ENCODE results near the gene PCDHGA2. TPM values are rescaled to one million over a fixed set of nuclear protein-coding genes. Genes with fewer than 3 reads are reported as not detected.
A peak's percentile ranks its signal among the peaks of the same experiment; 100 is the strongest.

PCDHGA2 gene
- total RNA-seq, 1 experiment from 2014 or later: 0.96 TPM

DNA sequence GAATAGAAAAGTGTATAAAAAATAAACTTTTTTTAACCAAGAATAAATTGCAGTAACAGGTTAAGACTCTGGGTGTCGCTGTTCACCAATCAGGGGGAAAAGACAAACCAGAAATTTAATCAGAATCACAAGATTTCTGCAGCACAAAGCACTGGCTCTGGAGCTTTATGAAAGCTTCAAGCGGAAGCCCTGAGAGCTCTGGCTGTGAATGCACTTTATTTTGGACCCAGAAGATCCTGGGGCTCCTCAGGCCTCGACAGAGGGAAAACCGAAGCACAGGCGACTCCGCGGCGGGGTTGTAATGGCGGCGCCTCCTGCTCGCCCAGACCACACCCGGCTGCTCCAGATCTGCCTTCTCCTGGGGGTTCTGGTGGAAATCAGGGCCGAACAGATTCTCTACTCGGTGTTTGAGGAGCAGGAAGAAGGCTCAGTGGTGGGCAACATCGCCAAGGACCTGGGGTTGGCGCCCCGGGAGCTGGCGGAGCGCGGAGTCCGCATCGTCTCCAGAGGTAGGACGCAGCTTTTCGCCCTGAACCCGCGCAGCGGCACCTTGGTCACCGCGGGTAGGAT is 16.4 kb downstream of the PCDHGA2 start, which contains the start of gene PCDHGA4:
Gene PCDHGA4, plus strand, starts transcription at position 122 of the 570 bp plus-strand sequence. Its CDS starts 87 bp downstream, at position 209.
- POLR2A ChIA-PET: no interaction called here
- peaks cover 54% of the 10 kb centered on the region for H3K9me3 Mint-ChIP-seq
- H3K27me3 Mint-ChIP-seq (ENCODE audit: low read depth): peaks cover 8% of the 10 kb centered on the region
- TF ChIP-seq GTF2I (CRISPR knock-in tag; conservative IDR thresholded peaks at IDR 0.05) (no peak), TEAD1 (CRISPR knock-in tag; IDR thresholded peaks at IDR 0.05) (no peak), KAT7 (CRISPR knock-in tag; IDR thresholded peaks at IDR 0.05; ENCODE audit: borderline replicate concordance) (no peak)
- TF ChIP-seq, protein P1, sequence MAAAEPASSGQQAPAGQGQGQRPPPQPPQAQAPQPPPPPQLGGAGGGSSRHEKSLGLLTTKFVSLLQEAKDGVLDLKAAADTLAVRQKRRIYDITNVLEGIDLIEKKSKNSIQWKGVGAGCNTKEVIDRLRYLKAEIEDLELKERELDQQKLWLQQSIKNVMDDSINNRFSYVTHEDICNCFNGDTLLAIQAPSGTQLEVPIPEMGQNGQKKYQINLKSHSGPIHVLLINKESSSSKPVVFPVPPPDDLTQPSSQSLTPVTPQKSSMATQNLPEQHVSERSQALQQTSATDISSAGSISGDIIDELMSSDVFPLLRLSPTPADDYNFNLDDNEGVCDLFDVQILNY (CRISPR knock-in tag; IDR thresholded peaks at IDR 0.05): no peak
- TF ChIP-seq, protein P2, sequence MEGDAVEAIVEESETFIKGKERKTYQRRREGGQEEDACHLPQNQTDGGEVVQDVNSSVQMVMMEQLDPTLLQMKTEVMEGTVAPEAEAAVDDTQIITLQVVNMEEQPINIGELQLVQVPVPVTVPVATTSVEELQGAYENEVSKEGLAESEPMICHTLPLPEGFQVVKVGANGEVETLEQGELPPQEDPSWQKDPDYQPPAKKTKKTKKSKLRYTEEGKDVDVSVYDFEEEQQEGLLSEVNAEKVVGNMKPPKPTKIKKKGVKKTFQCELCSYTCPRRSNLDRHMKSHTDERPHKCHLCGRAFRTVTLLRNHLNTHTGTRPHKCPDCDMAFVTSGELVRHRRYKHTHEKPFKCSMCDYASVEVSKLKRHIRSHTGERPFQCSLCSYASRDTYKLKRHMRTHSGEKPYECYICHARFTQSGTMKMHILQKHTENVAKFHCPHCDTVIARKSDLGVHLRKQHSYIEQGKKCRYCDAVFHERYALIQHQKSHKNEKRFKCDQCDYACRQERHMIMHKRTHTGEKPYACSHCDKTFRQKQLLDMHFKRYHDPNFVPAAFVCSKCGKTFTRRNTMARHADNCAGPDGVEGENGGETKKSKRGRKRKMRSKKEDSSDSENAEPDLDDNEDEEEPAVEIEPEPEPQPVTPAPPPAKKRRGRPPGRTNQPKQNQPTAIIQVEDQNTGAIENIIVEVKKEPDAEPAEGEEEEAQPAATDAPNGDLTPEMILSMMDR (IDR thresholded peaks at IDR 0.05): peak; percentile 73
- H3K4me3 Mint-ChIP-seq: no peak within 1 kb of the TSS
- DNase-seq (ENCODE audit: low spot score) (no peak), ATAC-seq (no peak)
- CTCF ChIA-PET: interaction anchor here (0.6 to 2.5 kb wide), 15 partner anchors 11 to 206 kb away, joined by 3 to 11 read pairs (median 5); partner anchors contain the start of genes PCDHB15, PCDHGA1, PCDHGA10 and PCDHGA3
- no peak within 1 kb of the TSS for H3K27ac Mint-ChIP-seq
- peaks cover 57% of the 10 kb centered on the region for H3K36me3 Mint-ChIP-seq
- peaks cover 5% of the 10 kb centered on the region for H3K4me1 Mint-ChIP-seq

DNA sequence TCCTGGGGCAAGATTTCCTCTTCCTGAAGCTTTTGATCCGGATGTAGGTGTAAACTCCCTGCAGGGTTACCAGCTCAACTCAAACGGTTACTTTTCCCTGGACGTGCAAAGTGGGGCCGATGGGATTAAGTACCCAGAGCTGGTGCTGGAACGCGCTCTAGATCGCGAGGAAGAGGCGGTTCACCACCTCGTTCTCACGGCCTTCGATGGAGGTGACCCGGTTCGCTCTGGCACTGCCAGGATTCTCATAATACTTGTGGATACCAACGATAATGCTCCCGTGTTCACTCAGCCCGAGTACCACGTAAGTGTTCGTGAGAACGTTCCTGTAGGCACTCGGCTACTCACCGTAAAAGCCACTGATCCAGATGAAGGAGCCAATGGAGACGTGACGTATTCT is 17.1 kb downstream of the PCDHGA2 start:
- H3K27ac Mint-ChIP-seq: no peak overlapping the region
- ChIA-PET CTCF (interaction anchor here (0.9 to 2.5 kb wide), 13 partner anchors 12 to 208 kb away, joined by 3 to 11 read pairs (median 5); partner anchors contain the start of genes PCDHB15, PCDHGA10, PCDHGA3 and PCDHGB4), POLR2A (no interaction called here)
- DNase-seq (ENCODE audit: low spot score) (no peak), ATAC-seq (no peak)
- no peak overlapping the region for H3K4me3 Mint-ChIP-seq
- peaks cover 56% of the 10 kb centered on the region for H3K9me3 Mint-ChIP-seq
- peaks cover 59% of the 10 kb centered on the region for H3K36me3 Mint-ChIP-seq
- H3K4me1 Mint-ChIP-seq: peaks cover 7% of the 10 kb centered on the region
- no peak for TF ChIP-seq NFE2L1 (CRISPR knock-in tag; IDR thresholded peaks at IDR 0.05)
- no peak for TF ChIP-seq CDX4 (CRISPR knock-in tag; IDR thresholded peaks at IDR 0.05; ENCODE audit: borderline replicate concordance)
- TF ChIP-seq ELF4 (CRISPR knock-in tag; IDR thresholded peaks at IDR 0.05; ENCODE audit: low read depth): no peak
- no peak for TF ChIP-seq JUN (CRISPR knock-in tag; IDR thresholded peaks at IDR 0.05)
- TF ChIP-seq SOX15 (CRISPR knock-in tag; IDR thresholded peaks at IDR 0.05): no peak
- TF ChIP-seq CREB1 (CRISPR knock-in tag; IDR thresholded peaks at IDR 0.05): no peak
- TF ChIP-seq ZSCAN18 (CRISPR knock-in tag; IDR thresholded peaks at IDR 0.05): no peak
- TF ChIP-seq MAX (CRISPR knock-in tag; IDR thresholded peaks at IDR 0.05): no peak
- TF ChIP-seq, protein P1 (CRISPR knock-in tag; IDR thresholded peaks at IDR 0.05): no peak
- TF ChIP-seq RORB (CRISPR knock-in tag; IDR thresholded peaks at IDR 0.05): no peak
- TF ChIP-seq ESRRA (CRISPR knock-in tag; IDR thresholded peaks at IDR 0.05; ENCODE audit: borderline replicate concordance): no peak
- no peak for TF ChIP-seq FOXK1 (CRISPR knock-in tag; IDR thresholded peaks at IDR 0.05)
- TF ChIP-seq ZNF512 (CRISPR knock-in tag; IDR thresholded peaks at IDR 0.05; ENCODE audit: borderline replicate concordance): no peak
- no peak for TF ChIP-seq GABPB1 (CRISPR knock-in tag; IDR thresholded peaks at IDR 0.05)
- TF ChIP-seq, protein P3, sequence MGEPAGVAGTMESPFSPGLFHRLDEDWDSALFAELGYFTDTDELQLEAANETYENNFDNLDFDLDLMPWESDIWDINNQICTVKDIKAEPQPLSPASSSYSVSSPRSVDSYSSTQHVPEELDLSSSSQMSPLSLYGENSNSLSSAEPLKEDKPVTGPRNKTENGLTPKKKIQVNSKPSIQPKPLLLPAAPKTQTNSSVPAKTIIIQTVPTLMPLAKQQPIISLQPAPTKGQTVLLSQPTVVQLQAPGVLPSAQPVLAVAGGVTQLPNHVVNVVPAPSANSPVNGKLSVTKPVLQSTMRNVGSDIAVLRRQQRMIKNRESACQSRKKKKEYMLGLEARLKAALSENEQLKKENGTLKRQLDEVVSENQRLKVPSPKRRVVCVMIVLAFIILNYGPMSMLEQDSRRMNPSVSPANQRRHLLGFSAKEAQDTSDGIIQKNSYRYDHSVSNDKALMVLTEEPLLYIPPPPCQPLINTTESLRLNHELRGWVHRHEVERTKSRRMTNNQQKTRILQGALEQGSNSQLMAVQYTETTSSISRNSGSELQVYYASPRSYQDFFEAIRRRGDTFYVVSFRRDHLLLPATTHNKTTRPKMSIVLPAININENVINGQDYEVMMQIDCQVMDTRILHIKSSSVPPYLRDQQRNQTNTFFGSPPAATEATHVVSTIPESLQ (CRISPR knock-in tag; IDR thresholded peaks at IDR 0.05): no peak
- TF ChIP-seq NR3C1 (CRISPR knock-in tag; conservative IDR thresholded peaks at IDR 0.05; ENCODE audit: low read depth): no peak
- peaks cover 9% of the 10 kb centered on the region for H3K27me3 Mint-ChIP-seq (ENCODE audit: low read depth)

All from WTC11 (cell line).